ENCODE results near the gene BGLAP.

DNA sequence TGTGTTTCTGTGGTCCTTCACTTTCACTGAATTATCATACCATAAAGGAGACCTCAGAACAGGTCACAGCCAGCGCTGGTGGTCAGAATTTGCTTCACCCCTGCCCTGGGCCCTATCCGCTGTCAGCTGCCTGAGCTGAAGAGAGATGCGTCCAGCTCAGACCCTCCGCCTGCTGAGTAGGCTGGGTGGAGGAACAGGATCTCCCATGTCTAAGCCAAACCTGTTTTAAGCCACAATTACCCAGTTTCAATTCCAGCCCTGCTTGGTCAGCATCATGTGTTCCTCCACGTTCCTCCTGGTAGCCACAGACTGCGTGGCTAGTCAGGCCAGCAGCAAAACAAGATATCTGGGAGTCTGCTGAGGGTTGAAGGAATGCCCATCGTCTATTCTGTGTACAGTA, 13.5 kb upstream of the BGLAP start:
- TF ChIP-seq, protein P1, sequence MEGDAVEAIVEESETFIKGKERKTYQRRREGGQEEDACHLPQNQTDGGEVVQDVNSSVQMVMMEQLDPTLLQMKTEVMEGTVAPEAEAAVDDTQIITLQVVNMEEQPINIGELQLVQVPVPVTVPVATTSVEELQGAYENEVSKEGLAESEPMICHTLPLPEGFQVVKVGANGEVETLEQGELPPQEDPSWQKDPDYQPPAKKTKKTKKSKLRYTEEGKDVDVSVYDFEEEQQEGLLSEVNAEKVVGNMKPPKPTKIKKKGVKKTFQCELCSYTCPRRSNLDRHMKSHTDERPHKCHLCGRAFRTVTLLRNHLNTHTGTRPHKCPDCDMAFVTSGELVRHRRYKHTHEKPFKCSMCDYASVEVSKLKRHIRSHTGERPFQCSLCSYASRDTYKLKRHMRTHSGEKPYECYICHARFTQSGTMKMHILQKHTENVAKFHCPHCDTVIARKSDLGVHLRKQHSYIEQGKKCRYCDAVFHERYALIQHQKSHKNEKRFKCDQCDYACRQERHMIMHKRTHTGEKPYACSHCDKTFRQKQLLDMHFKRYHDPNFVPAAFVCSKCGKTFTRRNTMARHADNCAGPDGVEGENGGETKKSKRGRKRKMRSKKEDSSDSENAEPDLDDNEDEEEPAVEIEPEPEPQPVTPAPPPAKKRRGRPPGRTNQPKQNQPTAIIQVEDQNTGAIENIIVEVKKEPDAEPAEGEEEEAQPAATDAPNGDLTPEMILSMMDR (IDR thresholded peaks at IDR 0.05; ENCODE audit: low read depth, low read length): no peak
- TF ChIP-seq EZH2phosphoT487 (IDR thresholded peaks at IDR 0.05; ENCODE audit: low read depth): no peak

Measured in OCI-LY3 (cell line).